HG03565 (cell line): ENCODE results near the gene CD276.
"Not testable (repeated sequence)": the region's sequence is repeated elsewhere in the genome, so short reads cannot be mapped to it uniquely, and the experiment has no call there.

ENCODE experiments used
- ATAC-seq: cut with Tn5 transposase; IDR thresholded peaks from one replicate; pipeline ENCODE4 v1.9.1; 2021; ENCODE audit warnings: mild to moderate bottlenecking, moderate library complexity; ENCODE audit not compliant: unreplicated experiment

Gene CD276

GRCh38 chr15:73683777-73684580, at the start of gene CD276:
CD276 (plus strand) TSS chr15:73684383; CDS start chr15:73699640, 15,257 bp downstream.
- no peak for ATAC-seq

- ATAC-seq, result no peak
Observed at GRCh38 chr15:73637527-73637926, 46.7 kb upstream of the CD276 start.

- not testable (repeated sequence) for ATAC-seq
Observed at GRCh38 chr15:73639464-73639863, 44.7 kb upstream of the CD276 start.

GRCh38 chr15:73647259-73648013, 36.7 kb upstream of the CD276 start:
- ATAC-seq, result no peak

- ATAC-seq, result no peak
Observed at GRCh38 chr15:73648014-73648295, 36.2 kb upstream of the CD276 start.

- no peak for ATAC-seq
Observed at GRCh38 chr15:73650416-73651126, 33.6 kb upstream of the CD276 start.

GRCh38 chr15:73654659-73655058, 29.5 kb upstream of the CD276 start:
- no peak for ATAC-seq

- no peak for ATAC-seq
Observed at GRCh38 chr15:73655724-73656123, 28.5 kb upstream of the CD276 start.

GRCh38 chr15:73658645-73659044, 25.5 kb upstream of the CD276 start:
- ATAC-seq, result no peak

- ATAC-seq, result no peak
Observed at GRCh38 chr15:73660455-73660854, 23.7 kb upstream of the CD276 start.

- ATAC-seq, result no peak
Observed at GRCh38 chr15:73674587-73674986, 9.6 kb upstream of the CD276 start.

- ATAC-seq, result no peak
Observed at GRCh38 chr15:73677146-73677607, 7.0 kb upstream of the CD276 start.

- ATAC-seq, result no peak
Observed at GRCh38 chr15:73677733-73678132, 6.5 kb upstream of the CD276 start.

- no peak for ATAC-seq
Observed at GRCh38 chr15:73678498-73678897, 5.7 kb upstream of the CD276 start.

- ATAC-seq, result no peak
Observed at GRCh38 chr15:73679180-73679579, 5.0 kb upstream of the CD276 start.

GRCh38 chr15:73679964-73680363, 4.2 kb upstream of the CD276 start:
- no peak for ATAC-seq

GRCh38 chr15:73680549-73680948, 3.6 kb upstream of the CD276 start:
- no peak for ATAC-seq

GRCh38 chr15:73681063-73681462, 3.1 kb upstream of the CD276 start:
- ATAC-seq, result no peak

- ATAC-seq, result no peak
Observed at GRCh38 chr15:73681856-73682599, 2.2 kb upstream of the CD276 start.

GRCh38 chr15:73682600-73683090, 1.5 kb upstream of the CD276 start:
- no peak for ATAC-seq

- no peak for ATAC-seq
Observed at GRCh38 chr15:73683257-73683776, 866 bp upstream of the CD276 start.
